Subcutaneous adipose tissue (tissue), 4 donors: ENCODE data around the gene AMMECR1L. TPM values are rescaled to one million over a fixed set of nuclear protein-coding genes. Genes with fewer than 3 reads are reported as not detected.
"Not testable (repeated sequence)": the region's sequence is repeated elsewhere in the genome, so short reads cannot be mapped to it uniquely, and the experiment has no call there.

Experiments used
- total RNA-seq, 4 donors: library from RNA; depleted of rRNA; stranded (reverse); fragments of >200 nt; gene quantifications; one replicate each; pipeline ENCODE4 v1.1.0, GENCODE V29; 2016
- TF ChIP-seq, protein P1 (sequence below): fragments of 450-650 bp; IDR thresholded peaks from one replicate; pipeline ENCODE4 v1.5.1; 2016; ENCODE audit warnings: low read depth, mild to moderate bottlenecking, control low read depth, antibody characterized with exemption, moderate library complexity

AMMECR1L gene
- total RNA-seq: 10 to 100 TPM; 13.3 to 21.5 (median 14.9) TPM

DNA sequence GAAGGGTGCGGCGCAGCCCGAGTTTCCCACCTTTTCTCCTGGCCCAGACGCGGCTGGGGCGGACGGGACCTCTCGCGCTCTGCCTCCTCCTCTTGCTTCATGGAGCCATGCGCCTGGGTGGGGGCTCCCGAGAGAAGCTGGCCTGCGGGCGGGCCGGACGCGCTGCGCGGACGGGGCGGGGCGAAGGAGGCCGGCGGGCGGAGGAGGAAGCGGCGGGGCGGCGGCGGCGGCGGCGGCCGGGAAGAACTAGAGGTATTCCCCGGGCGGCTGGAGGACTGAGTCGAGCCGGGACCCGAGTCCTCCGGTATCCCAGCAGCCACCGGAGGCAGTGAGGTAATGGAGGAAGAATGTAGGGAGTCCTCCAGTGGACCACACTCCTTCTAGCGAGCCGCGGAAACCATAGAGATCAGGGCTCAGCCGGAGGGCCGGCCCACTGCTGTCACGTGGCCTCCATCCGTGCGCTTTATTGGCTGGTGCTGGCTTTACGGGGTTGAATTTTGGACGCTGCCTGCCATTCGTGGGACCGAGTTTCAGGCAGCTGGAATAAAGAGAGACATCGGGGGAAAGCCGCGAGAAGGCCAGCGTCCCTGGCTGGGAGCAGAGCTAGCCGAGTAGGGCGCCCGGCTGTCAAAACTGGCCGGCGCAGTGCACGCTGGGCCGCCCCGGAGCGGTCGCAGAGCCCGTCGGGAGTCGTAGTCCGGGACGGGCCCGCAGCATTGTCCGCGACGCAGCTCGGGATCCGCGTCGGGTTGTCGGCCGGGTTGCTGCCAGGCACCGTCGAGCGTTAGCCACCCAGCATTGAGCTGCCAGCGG, at the start of gene AMMECR1L:
Gene AMMECR1L (minus strand): TSS at position 177 of the 813 bp plus-strand sequence. CDS start 11,722 bp downstream, outside the sequence.
- TF ChIP-seq, protein P1, sequence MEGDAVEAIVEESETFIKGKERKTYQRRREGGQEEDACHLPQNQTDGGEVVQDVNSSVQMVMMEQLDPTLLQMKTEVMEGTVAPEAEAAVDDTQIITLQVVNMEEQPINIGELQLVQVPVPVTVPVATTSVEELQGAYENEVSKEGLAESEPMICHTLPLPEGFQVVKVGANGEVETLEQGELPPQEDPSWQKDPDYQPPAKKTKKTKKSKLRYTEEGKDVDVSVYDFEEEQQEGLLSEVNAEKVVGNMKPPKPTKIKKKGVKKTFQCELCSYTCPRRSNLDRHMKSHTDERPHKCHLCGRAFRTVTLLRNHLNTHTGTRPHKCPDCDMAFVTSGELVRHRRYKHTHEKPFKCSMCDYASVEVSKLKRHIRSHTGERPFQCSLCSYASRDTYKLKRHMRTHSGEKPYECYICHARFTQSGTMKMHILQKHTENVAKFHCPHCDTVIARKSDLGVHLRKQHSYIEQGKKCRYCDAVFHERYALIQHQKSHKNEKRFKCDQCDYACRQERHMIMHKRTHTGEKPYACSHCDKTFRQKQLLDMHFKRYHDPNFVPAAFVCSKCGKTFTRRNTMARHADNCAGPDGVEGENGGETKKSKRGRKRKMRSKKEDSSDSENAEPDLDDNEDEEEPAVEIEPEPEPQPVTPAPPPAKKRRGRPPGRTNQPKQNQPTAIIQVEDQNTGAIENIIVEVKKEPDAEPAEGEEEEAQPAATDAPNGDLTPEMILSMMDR: not testable (repeated sequence)

DNA sequence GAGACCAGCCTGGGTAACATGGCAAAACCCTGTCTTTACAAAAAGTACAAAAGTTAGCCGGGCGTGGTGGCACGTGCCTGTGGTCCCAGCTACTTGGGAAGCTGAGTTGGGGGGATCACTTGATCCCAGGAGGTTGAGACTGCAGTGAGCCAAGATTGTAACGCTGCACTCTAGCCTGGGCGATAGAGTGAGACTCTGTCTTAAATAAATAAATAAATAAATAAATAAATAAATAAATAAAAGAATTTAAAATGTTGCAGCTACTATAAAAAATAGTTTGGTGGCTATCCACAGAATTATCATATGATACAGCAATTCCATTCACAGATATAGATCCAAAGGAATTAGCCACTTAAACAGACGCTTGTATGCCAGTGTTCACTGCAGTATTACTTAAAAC, 49.6 kb upstream of the AMMECR1L start:
- TF ChIP-seq, protein P1: no peak

- TF ChIP-seq, protein P1: no peak
These were observed 46.6 kb upstream of the AMMECR1L start for GRCh38 chr2:127932199-127932876.

DNA sequence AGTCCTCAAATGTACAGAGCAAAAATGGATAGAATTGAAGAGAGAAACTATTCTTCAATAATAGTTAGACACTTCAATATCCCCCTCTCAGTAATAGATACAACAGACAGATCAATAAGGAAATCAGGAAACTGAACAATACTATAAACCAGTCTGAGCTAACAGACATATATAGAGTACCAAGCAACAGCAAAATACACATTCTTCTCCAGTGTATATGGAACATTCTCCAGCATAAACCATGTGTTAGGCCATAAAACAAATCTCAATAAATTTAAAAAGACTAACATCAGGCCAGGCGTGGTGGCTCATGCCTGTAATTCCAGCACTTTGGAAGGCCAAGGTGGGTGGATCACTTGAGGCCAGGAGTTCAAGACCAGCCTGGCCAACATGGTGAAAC, 43.7 kb upstream of the AMMECR1L start:
- TF ChIP-seq, protein P1: no peak

GRCh38 chr2:127927384-127927783, 41.6 kb upstream of the AMMECR1L start:
- TF ChIP-seq, protein P1: no peak

DNA sequence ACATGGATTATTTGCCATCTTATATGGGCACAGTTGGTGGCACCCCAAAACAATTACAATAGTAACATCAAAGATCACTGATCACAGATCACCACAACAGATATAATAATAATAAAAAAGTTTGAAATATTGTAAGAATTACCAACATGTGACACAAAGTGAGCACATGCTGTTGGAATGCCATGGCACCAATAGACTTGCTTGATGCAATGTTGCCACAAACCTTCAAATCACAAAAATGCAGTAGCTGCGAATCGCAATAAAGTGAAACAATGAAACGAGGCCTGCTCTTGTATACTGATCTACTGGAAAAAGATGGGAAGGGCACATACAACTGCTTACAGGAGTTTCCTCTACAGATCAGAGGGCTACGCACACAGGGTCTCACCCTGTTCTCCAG, 32.2 kb upstream of the AMMECR1L start:
- TF ChIP-seq, protein P1: no peak

- TF ChIP-seq, protein P1: no peak
These were observed 28.2 kb upstream of the AMMECR1L start for GRCh38 chr2:127913808-127914457.
